SJSA1 (cell line): ENCODE measurements around the gene PDZD2. TPM values are rescaled to one million over a fixed set of nuclear protein-coding genes. Genes with fewer than 3 reads are reported as not detected.

Experiments
- DNase-seq, 2 experiments: peaks; one replicate each; pipeline ENCODE4 v3.0.0-alpha.2; 2015 to 2020; ENCODE audit warnings: low spot score in 2 of 2, low read depth in 1 of 2
- H3K27ac ChIP-seq: fragments of 250-450 bp; sonication (Bioruptor Pico); 2 replicates; pipeline ENCODE4 v1.5.1; 2020; ENCODE audit warnings: mild to moderate bottlenecking, moderate library complexity
- H3K27me3 ChIP-seq: fragments of 250-450 bp; sonication (Bioruptor Pico); replicated peaks from 2 replicates; pipeline ENCODE4 v1.5.1; 2020; ENCODE audit warnings: mild to moderate bottlenecking, moderate library complexity
- H3K36me3 ChIP-seq: fragments of 250-450 bp; sonication (Bioruptor Pico); 2 replicates; pipeline ENCODE4 v1.5.1; 2020; ENCODE audit warnings: mild to moderate bottlenecking
- H3K4me1 ChIP-seq: fragments of 250-450 bp; sonication (Bioruptor Pico); replicated peaks from 2 replicates; pipeline ENCODE4 v1.6.1; 2021; ENCODE audit warnings: mild to moderate bottlenecking
- H3K4me3 ChIP-seq: fragments of 250-450 bp; sonication (Bioruptor Pico); 2 replicates; pipeline ENCODE4 v1.5.1; 2020; ENCODE audit warnings: mild to moderate bottlenecking
- H3K9me3 ChIP-seq: fragments of 250-450 bp; sonication (Bioruptor Pico); replicated peaks from 2 replicates; pipeline ENCODE4 v1.5.1; 2020; ENCODE audit warnings: mild to moderate bottlenecking
- total RNA-seq: library from RNA; depleted of rRNA; stranded (reverse); fragments of >200 nt; shearing (Covaris generic); gene quantifications from 2 replicates; pipeline ENCODE4 v1.2.3, GENCODE V29; 2014

Gene PDZD2
- total RNA-seq, 1 experiment from 2014 or later: 0.16 TPM

DNA sequence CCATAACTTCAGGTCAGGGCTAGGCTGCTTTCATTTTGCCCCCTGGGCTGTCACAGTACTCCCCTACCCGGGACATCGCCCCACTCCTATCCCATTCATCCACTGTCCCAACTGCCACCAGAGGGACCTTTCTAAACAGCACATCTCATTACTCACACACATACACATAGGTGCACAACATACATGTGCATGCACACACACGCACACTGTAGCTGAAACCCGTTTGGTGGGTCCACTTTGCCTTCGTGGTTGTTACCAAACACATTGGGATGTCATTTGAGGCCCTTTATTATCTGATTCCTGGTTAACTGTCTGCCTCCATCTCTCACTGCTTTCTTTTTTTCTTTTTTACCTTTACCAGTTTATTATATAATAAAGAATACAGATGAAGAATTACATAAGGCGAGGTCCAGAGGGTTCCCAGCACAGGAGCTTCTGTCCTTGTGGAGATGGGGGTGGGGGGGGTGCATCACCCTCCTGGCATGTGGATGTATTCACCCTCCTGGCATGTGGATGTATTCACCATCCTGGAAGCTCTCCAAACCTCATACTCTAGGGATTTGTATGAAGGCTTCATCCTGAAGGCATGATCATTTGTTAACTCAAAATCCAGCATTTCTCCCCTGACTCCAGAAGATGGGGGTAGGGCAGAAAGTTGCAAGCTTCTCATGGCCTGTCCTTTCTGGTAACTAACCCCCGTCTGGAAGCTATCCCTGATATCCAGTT, 349.2 kb downstream of the PDZD2 start:
- Histone ChIP-seq H3K27ac (no peak overlapping the region), H3K27me3 (no peaks in the 10 kb centered on the region), H3K9me3 (0 out of 2 replicates have a peak, but pooled peaks cover 4% of the 10 kb centered on the region), H3K36me3 (no peaks in the 10 kb centered on the region), H3K4me3 (no peak overlapping the region), H3K4me1 (peaks cover 32% of the 10 kb centered on the region)
- DNase-seq: peak; percentile 73 to 77

DNA sequence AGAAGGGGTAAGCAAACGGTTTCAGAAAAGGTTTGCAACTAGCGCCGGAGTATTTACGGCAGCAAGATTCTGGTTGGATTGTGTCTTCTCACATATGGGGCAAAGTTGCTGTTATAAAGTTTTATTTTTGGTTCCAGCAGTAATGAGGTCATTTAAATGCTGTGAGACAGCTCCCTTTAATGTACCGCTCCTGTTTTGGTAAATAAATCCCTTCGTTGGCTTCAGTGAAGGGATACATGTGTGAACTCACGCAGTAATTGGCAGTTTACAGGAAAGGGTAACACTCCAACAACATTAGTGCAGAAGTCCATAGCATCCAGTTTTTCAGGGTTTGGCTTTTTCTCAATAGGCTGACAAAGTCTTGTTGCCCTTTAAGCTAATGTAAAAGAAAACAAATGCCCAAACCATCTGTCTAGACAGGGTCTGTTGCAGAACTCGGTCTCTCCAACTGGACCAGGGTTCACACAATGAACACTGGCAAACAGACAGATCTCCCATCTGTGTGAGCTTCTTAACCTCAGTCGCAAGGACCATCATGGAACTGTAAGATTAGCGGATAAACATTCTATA, 351.2 kb downstream of the PDZD2 start:
- no peaks in the 10 kb centered on the region for H3K36me3 ChIP-seq
- no peak overlapping the region for H3K27ac ChIP-seq
- H3K9me3 ChIP-seq: 0 out of 2 replicates have a peak, but pooled peaks cover 4% of the 10 kb centered on the region
- no peak overlapping the region for H3K4me3 ChIP-seq
- H3K4me1 ChIP-seq: peaks cover 38% of the 10 kb centered on the region
- DNase-seq: no peak
- H3K27me3 ChIP-seq: no peaks in the 10 kb centered on the region

DNA sequence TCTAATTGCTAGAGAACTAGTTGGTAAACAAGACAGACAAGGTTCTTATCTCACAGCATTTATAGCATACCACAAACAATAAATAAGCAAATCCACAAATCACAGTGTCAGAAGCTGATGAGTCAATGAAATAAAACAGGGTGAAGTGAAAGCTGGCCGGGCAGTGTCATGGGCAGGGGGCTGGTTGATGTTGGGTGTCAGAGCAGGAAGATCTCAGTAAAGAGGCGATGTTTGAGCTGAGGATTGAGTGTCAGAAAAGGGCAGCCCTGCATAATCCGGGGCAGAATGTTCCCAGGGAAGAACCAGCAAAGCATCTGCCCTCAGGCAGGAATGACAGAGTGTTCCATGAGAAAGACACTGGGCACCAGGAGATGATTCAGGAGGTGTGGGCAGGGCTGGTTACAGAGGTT, 351.8 kb downstream of the PDZD2 start:
- no peak overlapping the region for H3K27ac ChIP-seq
- peak; percentile 37 to 53 for DNase-seq

DNA sequence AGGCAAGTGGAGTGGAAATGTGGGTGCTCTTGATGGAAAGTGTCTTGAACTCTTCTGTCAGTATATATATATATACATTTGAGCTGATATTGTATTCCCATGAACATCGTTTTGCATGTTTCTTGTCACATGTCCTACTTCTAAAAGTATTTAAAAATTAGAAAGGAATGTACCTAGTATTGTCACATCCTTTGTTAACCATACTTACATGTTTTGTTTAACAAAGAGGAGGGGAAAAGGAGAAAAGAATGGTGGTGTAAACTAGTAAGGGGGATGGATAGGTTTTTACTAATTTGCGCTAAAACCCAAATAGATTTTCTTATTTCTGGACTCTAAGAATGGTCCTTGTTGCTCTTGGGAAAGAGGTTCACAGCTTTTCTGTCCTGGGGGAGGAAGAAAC, 353.4 kb downstream of the PDZD2 start:
- Histone ChIP-seq H3K36me3 (no peaks in the 10 kb centered on the region), H3K4me1 (peaks cover 38% of the 10 kb centered on the region), H3K4me3 (no peak overlapping the region), H3K27me3 (no peaks in the 10 kb centered on the region), H3K27ac (no peak overlapping the region), H3K9me3 (0 out of 2 replicates have a peak, but pooled peaks cover 4% of the 10 kb centered on the region)
- DNase-seq: no peak

More for the DNA sequence above, 351.8 kb downstream of the PDZD2 start:
- Histone ChIP-seq H3K27me3 (no peaks in the 10 kb centered on the region), H3K4me3 (no peak overlapping the region), H3K4me1 (peaks cover 38% of the 10 kb centered on the region), H3K9me3 (0 out of 2 replicates have a peak, but pooled peaks cover 4% of the 10 kb centered on the region), H3K36me3 (no peaks in the 10 kb centered on the region)

DNA sequence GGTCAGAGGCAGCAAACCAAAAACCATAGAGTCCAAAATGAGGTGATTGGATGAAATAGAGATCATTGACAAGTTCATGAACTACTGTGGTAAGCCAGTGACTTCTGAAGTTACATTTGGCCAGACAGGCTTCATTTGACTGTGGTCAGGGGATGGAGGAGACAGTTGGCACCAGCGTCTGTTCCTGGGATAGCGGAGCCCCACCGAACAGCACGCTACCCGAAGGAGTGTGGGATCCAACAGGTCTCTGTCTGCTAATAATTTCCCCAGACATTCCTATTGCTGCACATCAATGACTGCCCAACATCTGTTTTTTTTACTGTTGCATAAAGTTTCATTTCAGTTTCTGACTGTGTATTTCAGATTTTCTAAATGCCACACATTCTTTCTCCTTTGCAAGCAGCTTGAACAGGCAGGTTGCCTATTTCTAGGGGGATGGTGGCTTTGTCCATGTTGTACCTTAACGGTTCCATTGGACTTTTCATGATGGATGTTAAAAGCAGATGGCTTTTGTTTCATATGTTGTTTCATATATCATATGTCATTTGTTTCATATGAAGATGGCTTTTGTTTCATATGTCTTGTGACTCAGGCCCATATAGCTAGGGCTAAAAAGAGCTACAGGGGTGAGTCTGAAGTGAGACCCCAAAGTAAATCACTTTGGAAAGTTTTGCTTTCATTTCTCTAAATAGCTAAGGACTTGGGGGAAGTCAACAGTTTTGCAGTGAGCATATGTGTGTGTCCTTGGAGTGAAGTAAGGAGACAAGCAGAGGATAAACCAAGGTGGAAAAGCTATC, 354.4 kb downstream of the PDZD2 start:
- Histone ChIP-seq H3K9me3 (no peaks in the 10 kb centered on the region), H3K4me3 (no peak overlapping the region), H3K4me1 (peaks cover 34% of the 10 kb centered on the region), H3K27ac (peak overlapping the region; percentile 24; the same call in 1 of the 2 replicates), H3K27me3 (no peaks in the 10 kb centered on the region), H3K36me3 (no peaks in the 10 kb centered on the region)
- peak in 1 of 2 experiments; percentile 35 for DNase-seq

GRCh38 chr5:31995006-31995405, 356.1 kb downstream of the PDZD2 start:
- Histone ChIP-seq H3K36me3 (no peaks in the 10 kb centered on the region), H3K4me3 (no peak overlapping the region), H3K4me1 (peaks cover 21% of the 10 kb centered on the region), H3K27ac (no peak overlapping the region), H3K27me3 (no peaks in the 10 kb centered on the region), H3K9me3 (no peaks in the 10 kb centered on the region)
- DNase-seq: no peak

GRCh38 chr5:31995714-31996113, 356.8 kb downstream of the PDZD2 start:
- Histone ChIP-seq H3K4me3 (no peak overlapping the region), H3K9me3 (no peaks in the 10 kb centered on the region), H3K27ac (no peak overlapping the region), H3K27me3 (no peaks in the 10 kb centered on the region), H3K4me1 (peaks cover 14% of the 10 kb centered on the region), H3K36me3 (no peaks in the 10 kb centered on the region)
- DNase-seq: no peak

DNA sequence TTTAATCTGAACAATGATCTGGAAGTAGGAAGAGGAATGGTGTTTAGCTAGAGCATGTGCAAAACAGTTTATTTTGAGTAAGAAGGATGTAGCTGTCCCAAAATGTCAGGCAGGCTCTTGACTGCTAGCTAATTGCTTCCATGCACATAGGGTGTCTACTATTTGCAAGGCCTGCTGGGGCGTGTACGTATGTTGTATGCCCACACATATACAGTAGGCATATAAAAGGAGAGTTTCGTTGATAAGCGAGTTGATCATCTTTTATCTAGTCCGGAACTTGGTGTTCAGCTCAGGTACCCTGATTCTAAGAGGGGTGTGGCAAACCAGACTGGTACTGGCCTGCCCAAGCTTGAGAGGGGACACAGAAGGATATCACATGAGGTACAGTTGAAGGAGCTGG, 358.0 kb downstream of the PDZD2 start:
- no peaks in the 10 kb centered on the region for H3K27me3 ChIP-seq
- H3K36me3 ChIP-seq: no peaks in the 10 kb centered on the region
- H3K4me3 ChIP-seq: no peak overlapping the region
- H3K4me1 ChIP-seq: peaks cover 10% of the 10 kb centered on the region
- no peak overlapping the region for H3K27ac ChIP-seq
- H3K9me3 ChIP-seq: no peaks in the 10 kb centered on the region
- no peak for DNase-seq

DNA sequence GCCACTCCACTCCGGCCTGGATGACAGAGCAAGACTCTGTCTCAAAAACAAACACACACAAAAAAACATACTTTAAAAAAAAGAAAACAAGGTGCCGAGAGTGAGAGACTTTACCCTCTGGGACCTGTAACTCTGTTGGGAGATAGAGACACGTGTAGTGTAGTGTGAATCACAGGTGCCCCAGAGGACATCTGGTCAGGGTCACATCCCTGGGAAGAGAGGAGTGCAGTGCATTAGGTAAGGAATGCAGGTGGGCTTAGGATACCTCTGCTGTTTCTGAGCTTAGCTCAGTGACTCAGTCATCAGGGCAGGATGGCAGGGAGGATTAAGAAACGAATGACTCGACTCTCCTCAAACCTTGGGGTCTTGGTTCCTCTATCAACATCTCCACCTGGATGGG, 360.5 kb downstream of the PDZD2 start:
- no peak for DNase-seq

DNA sequence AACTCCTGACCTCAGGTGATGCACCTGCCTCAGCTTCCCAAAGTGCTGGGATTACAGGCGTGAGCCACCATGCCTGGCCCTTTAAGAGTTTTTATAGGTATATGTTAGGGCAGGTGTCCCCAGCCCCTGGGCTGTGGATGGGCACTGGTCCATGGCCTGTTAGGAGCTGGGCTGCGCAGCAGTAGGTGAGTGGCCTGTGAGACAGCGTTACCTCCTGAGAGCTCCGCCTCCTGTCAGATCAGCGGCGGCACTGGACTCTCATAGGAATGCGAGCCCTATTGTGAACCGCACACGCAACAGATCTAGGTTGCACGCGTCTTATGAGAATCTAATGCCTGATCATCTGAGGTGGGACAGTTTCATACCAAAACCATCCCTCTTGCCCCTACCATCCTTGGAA, 361.8 kb downstream of the PDZD2 start:
- H3K4me1 ChIP-seq: no peaks in the 10 kb centered on the region
- no peaks in the 10 kb centered on the region for H3K9me3 ChIP-seq
- no peaks in the 10 kb centered on the region for H3K36me3 ChIP-seq
- H3K27me3 ChIP-seq: no peaks in the 10 kb centered on the region
- no peak overlapping the region for H3K27ac ChIP-seq
- H3K4me3 ChIP-seq: no peak overlapping the region
- DNase-seq: no peak

More for the DNA sequence above, 360.5 kb downstream of the PDZD2 start:
- Histone ChIP-seq H3K36me3 (no peaks in the 10 kb centered on the region), H3K4me3 (no peak overlapping the region), H3K27me3 (no peaks in the 10 kb centered on the region), H3K4me1 (no peaks in the 10 kb centered on the region), H3K9me3 (no peaks in the 10 kb centered on the region), H3K27ac (no peak overlapping the region)

DNA sequence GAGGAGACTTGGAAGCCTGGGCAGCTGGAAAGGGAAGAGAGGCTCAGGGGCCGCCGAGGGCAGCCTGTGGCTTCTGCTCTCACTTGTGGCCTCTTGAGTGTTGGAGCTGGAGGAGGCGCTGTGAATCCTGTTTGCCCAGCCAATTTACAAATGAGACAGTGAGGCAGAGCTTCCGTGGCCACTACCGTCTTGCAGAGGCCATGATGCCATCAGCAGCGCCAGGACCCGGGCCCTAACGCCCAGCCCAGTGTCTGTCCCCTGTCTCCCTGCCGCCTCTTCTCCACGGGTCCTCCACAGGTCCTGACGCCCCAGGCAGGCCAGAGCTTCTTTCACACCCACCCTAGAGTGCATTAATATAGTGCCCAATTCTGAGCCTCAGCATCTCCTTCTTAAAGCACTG, 362.4 kb downstream of the PDZD2 start:
- Histone ChIP-seq H3K9me3 (no peaks in the 10 kb centered on the region), H3K4me3 (no peak overlapping the region), H3K27ac (no peak overlapping the region), H3K36me3 (no peaks in the 10 kb centered on the region), H3K27me3 (no peaks in the 10 kb centered on the region), H3K4me1 (no peaks in the 10 kb centered on the region)
- DNase-seq: no peak

- no peaks in the 10 kb centered on the region for H3K4me1 ChIP-seq
- H3K4me3 ChIP-seq: no peak overlapping the region
- no peaks in the 10 kb centered on the region for H3K27me3 ChIP-seq
- H3K9me3 ChIP-seq: no peaks in the 10 kb centered on the region
- no peak for DNase-seq
- no peaks in the 10 kb centered on the region for H3K36me3 ChIP-seq
- no peak overlapping the region for H3K27ac ChIP-seq
Observed at GRCh38 chr5:32001707-32002106, 362.8 kb downstream of the PDZD2 start.

- H3K27me3 ChIP-seq: no peaks in the 10 kb centered on the region
- H3K36me3 ChIP-seq: no peaks in the 10 kb centered on the region
- no peaks in the 10 kb centered on the region for H3K9me3 ChIP-seq
- H3K4me3 ChIP-seq: no peak overlapping the region
- no peaks in the 10 kb centered on the region for H3K4me1 ChIP-seq
- DNase-seq: no peak
- H3K27ac ChIP-seq: no peak overlapping the region
Observed at GRCh38 chr5:32002755-32003154, 363.8 kb downstream of the PDZD2 start.

- H3K27ac ChIP-seq: no peak overlapping the region
- no peaks in the 10 kb centered on the region for H3K27me3 ChIP-seq
- no peaks in the 10 kb centered on the region for H3K4me1 ChIP-seq
- no peaks in the 10 kb centered on the region for H3K9me3 ChIP-seq
- DNase-seq: no peak
- no peaks in the 10 kb centered on the region for H3K36me3 ChIP-seq
- H3K4me3 ChIP-seq: no peak overlapping the region
Observed at GRCh38 chr5:32003981-32004380, 365.1 kb downstream of the PDZD2 start.
